ENCODE data around the gene MPPE1.

The MPPE1 gene

DNA sequence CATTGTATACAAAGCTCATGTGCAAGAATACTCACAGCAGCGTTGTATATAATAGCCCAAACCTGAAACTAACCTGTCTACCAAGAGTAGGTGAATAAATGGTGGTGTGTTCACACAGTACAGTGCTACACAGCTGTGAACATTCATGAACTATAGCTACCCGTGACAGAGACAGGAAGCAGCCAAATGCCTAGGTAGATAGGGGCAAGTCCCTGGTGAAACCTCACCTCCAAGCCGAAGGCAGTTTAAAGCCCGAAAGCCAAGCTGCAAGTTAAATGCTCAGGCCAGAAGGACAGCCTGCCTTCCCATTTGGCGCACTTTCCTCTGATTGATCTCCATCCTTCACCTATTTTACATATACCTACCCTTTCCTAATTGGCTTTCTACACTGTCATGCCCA is 36.7 kb upstream of the MPPE1 start:
- DNase-seq (ENCODE audit: low spot score): no peak
- no peak for TF ChIP-seq CTCF (IDR thresholded peaks at IDR 0.05; ENCODE audit: borderline replicate concordance, control extremely low read depth, extremely low read depth, insufficient read depth, missing control alignments)
- in situ Hi-C loops (cut with MboI; ENCODE audit: low sequenced_read_pairs, unreplicated experiment): no loop called here

- DNase-seq (ENCODE audit: low spot score): no peak
- in situ Hi-C loops (cut with MboI; ENCODE audit: low sequenced_read_pairs, unreplicated experiment): no loop called here
- TF ChIP-seq CTCF (IDR thresholded peaks at IDR 0.05; ENCODE audit: borderline replicate concordance, control extremely low read depth, extremely low read depth, insufficient read depth, missing control alignments): no peak
These were observed 36.1 kb upstream of the MPPE1 start for GRCh38 chr18:11944252-11944651.

- in situ Hi-C loops (cut with MboI; ENCODE audit: low sequenced_read_pairs, unreplicated experiment): no loop called here
- TF ChIP-seq CTCF (IDR thresholded peaks at IDR 0.05; ENCODE audit: borderline replicate concordance, control extremely low read depth, extremely low read depth, insufficient read depth, missing control alignments): no peak
These were observed 35.4 kb upstream of the MPPE1 start for GRCh38 chr18:11943551-11943950.

DNA sequence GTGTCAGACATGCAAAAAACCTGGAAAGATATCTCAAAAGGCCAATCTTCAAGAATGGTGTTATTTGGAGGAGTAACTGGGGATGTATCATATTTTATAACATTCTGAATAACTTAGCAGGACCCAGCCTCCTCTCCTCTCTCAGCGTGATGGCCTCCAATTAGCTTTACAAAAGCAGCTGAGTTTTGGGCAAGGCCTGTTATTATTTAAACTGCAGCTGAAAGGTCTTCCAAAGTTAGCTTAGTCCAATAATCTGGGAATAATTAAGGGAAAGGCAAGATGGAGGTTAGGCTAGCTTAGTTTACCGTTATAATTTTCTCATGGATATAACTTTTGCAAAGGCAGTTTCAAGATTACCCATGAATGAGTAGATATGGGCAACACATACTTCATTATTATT is 32.8 kb upstream of the MPPE1 start:
- in situ Hi-C loops (cut with MboI; ENCODE audit: low sequenced_read_pairs, unreplicated experiment): no loop called here
- no peak for DNase-seq (ENCODE audit: low spot score)
- no peak for TF ChIP-seq CTCF (IDR thresholded peaks at IDR 0.05; ENCODE audit: borderline replicate concordance, control extremely low read depth, extremely low read depth, insufficient read depth, missing control alignments)

More at GRCh38 chr18:11943551-11943950, 35.4 kb upstream of the MPPE1 start:
- no peak for DNase-seq (ENCODE audit: low spot score)

GRCh38 chr18:11937874-11938478 is 29.9 kb upstream of the MPPE1 start:
- in situ Hi-C loops (cut with MboI; ENCODE audit: low sequenced_read_pairs, unreplicated experiment): loop anchor here (10.0 kb wide), 1 partner anchor 97 kb away; no protein-coding TSS in a partner anchor
- DNase-seq (ENCODE audit: low spot score): peak; percentile 83
- peak; percentile 57 for TF ChIP-seq CTCF (IDR thresholded peaks at IDR 0.05; ENCODE audit: borderline replicate concordance, control extremely low read depth, extremely low read depth, insufficient read depth, missing control alignments)

DNA sequence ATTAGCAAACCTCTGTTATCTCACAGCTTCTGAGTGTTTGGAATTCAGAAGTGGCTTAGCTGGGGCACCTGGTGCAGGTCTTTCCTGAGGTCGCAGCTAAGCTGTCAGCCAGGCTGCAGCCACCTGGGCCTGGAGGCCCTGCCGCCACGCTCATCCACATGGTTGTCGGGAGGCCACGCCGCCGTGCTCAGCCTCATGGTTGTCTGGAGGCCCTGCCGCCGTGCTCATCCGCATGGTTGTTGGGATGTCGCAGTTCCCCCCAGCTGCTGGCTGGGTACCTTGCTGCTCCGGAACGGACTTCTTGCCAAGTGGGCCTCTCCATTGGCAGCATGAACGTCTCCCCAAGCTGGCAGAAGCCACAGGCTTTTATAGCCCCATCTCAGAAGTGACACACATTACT is 24.3 kb upstream of the MPPE1 start:
- in situ Hi-C loops (cut with MboI; ENCODE audit: low sequenced_read_pairs, unreplicated experiment): loop anchor here (10.0 kb wide), 1 partner anchor 102 kb away; no protein-coding TSS in a partner anchor
- DNase-seq (ENCODE audit: low spot score): no peak
- no peak for TF ChIP-seq CTCF (IDR thresholded peaks at IDR 0.05; ENCODE audit: borderline replicate concordance, control extremely low read depth, extremely low read depth, insufficient read depth, missing control alignments)

Data from GM13976 (cell line).